ENCODE measurements around the gene TSC22D1. TPM values are rescaled to one million over a fixed set of nuclear protein-coding genes. Genes with fewer than 3 reads are reported as not detected.
"Not testable (repeated sequence)": the region's sequence is repeated elsewhere in the genome, so short reads cannot be mapped to it uniquely, and the experiment has no call there.

Gene TSC22D1
- total RNA-seq, 1 donor from 2014 or later: 195 TPM

DNA sequence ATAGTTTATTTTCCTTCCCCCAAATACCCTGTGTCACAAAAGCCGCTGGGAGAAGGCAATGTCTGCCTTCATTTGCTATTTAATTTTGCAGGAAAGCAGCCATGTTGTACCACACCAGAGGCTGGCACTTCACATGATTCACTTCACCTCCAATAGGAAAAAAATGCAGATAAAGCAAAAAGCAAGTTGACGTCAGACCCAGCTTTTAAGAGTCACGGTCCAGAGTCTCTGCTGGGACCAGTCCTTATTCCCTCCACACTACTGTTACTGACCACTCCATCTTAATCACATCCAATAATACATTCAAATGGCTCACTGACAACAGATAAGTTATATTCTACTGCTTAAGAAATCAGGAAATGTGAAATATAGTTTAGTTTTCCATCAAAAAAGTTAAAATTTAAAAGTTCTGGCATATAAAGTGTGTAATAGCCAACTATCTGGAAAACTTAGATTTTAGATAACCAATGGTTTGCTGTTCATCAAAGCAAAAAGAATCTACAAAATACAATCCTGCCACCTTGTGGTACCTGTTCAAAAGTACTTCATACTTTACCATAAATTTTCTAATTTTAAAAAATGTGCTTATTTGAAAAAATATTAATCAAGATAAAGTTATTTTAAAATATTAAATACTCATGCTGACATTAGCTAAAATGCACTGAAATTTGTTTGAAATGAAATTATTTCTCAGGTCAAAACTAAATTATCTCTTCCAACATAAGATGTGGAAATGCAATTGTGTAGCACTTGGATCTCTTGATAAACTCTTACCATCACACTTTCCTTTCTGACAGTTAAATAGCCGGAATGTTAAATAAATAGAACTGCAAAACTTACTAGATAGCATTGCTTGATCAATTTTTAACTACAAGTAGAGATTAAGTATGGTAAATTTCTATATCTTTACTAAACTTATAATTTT, 105.2 kb downstream of the TSC22D1 start:
- ATAC-seq (no peak), DNase-seq (ENCODE audit: missing footprints) (no peak)
- intact Hi-C loops (cut with DNase I): loop anchor here (2.0 kb wide), 1 partner anchor 566 kb away; no protein-coding TSS in a partner anchor

GRCh38 chr13:44468874-44469273, 107.3 kb downstream of the TSC22D1 start:
- intact Hi-C loops (cut with DNase I): no loop called here
- ATAC-seq (no peak), DNase-seq (ENCODE audit: missing footprints) (no peak)

DNA sequence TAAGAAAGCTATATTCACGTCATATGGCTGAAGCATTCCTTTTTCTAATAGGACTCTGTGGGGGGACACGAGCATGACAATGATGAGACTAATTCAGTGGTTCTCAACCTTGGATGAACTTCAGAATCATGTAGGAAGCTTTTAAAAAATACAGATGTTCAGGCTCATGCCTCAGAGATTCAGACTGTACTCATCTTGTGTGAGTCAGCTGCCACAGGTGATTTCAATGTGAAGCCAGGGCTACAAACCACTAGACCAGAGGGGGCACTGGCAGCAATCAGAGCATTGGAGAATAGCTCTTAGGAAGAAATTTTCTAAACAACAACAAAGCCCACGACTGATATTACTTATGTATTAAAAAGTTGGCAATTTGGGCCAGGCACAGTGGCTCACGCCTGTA, 110.8 kb downstream of the TSC22D1 start:
- intact Hi-C loops (cut with DNase I): no loop called here
- ATAC-seq (no peak), DNase-seq (ENCODE audit: missing footprints) (no peak)

- intact Hi-C loops (cut with DNase I): no loop called here
- DNase-seq (ENCODE audit: missing footprints): no peak
- no peak for ATAC-seq
Measured at GRCh38 chr13:44464471-44464870, 111.7 kb downstream of the TSC22D1 start.

GRCh38 chr13:44463759-44464158, 112.4 kb downstream of the TSC22D1 start:
- intact Hi-C loops (cut with DNase I): no loop called here
- DNase-seq (ENCODE audit: missing footprints): no peak
- ATAC-seq: no peak

- DNase-seq (ENCODE audit: missing footprints) (no peak), ATAC-seq (no peak)
- intact Hi-C loops (cut with DNase I): no loop called here
Measured at GRCh38 chr13:44459674-44460073, 116.5 kb downstream of the TSC22D1 start.

- ATAC-seq: no peak
- intact Hi-C loops (cut with DNase I): no loop called here
Measured at GRCh38 chr13:44458313-44458975, 117.7 kb downstream of the TSC22D1 start.

DNA sequence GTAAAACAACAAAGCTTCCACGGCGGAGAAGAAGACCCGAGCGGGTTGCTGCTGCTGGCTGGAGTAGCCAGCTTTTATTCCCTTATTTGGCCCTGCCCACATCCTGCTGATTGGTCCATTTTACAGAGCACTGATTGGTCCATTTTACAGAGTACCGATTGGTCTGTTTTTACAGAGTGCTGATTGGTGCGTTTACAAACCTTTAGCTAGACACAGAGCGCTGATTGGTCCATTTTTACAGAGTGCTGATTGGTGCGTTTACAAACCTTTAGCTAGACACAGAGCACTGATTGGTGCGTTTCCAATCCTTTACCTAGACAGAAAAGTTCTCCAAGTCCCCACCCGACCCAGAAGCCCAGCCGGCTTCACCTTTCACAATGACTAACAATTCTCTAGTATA, 119.9 kb downstream of the TSC22D1 start:
- ATAC-seq; intact Hi-C loops (cut with DNase I); DNase-seq (ENCODE audit: missing footprints): not testable (repeated sequence)

More at GRCh38 chr13:44458313-44458975, 117.7 kb downstream of the TSC22D1 start:
- no peak for DNase-seq (ENCODE audit: missing footprints)

DNA sequence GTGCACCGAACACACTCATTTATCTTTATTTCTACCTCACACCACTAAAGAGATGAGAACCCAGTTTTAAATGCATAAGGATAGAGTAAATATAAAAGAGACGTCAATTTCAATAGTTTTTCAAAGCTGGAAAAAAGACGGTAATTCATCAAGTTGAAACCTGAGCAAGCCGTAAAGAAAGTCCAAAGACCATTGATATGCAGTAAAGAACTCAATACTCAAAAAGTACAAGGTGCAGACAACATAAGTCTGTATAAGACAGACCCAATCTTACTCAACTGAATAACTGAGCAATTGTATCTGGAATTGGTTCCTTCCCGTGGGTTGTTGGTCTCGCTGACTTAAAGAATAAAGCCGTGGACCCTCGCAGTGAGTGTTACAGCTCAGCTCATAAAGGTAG, 120.4 kb downstream of the TSC22D1 start:
- intact Hi-C loops (cut with DNase I): no loop called here
- ATAC-seq: no peak
- no peak for DNase-seq (ENCODE audit: missing footprints)

DNA sequence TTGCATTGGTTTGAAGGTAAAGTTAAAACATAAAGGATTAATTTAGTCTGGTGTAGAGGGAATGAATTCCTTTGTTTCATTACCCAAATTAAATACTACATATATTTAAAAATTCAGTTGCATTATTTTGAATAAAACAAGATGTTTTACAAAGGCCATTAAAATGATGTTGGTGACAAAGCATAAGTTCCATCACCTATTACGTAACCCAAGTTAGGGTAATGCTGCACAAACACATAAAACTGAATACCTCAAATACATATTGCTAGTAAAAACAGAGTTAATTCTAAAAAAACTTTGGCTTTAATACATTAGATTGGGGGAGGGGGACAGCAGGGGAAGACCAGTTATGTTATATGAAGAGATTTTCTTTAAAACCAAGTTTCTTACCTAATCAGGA, 122.2 kb downstream of the TSC22D1 start:
- ATAC-seq: no peak
- intact Hi-C loops (cut with DNase I): no loop called here

GRCh38 chr13:44453069-44453468, 123.1 kb downstream of the TSC22D1 start:
- ATAC-seq: no peak
- intact Hi-C loops (cut with DNase I): no loop called here
- DNase-seq (ENCODE audit: missing footprints): no peak

More for the DNA sequence above, 122.2 kb downstream of the TSC22D1 start:
- DNase-seq (ENCODE audit: missing footprints): no peak

- no peak for ATAC-seq
- intact Hi-C loops (cut with DNase I): no loop called here
- DNase-seq (ENCODE audit: missing footprints): no peak
Measured at GRCh38 chr13:44452418-44452817, 123.7 kb downstream of the TSC22D1 start.

DNA sequence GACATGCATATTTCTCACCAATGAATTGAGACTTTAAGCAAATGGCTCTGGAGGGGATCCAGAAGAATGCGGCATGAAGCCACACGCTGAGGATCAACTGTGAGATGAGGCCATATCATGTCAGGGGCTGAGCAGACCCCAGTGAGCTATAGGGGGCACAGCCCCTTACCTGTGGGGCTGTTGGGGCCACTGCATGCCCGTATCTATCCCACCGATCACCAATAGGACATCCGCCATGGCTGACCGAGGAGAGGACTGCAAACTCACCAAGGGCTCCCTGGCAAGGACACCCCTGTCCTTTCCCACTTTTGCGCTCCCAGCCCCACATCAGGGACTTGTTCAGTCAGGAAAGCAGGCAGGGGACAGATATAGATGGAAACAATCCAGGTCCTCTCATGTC, 124.5 kb downstream of the TSC22D1 start:
- no peak for DNase-seq (ENCODE audit: missing footprints)
- intact Hi-C loops (cut with DNase I): no loop called here
- no peak for ATAC-seq

GRCh38 chr13:44451126-44451525, 125.0 kb downstream of the TSC22D1 start:
- intact Hi-C loops (cut with DNase I): no loop called here
- ATAC-seq (no peak), DNase-seq (ENCODE audit: missing footprints) (no peak)

GRCh38 chr13:44449999-44450821, 125.9 kb downstream of the TSC22D1 start:
- DNase-seq (ENCODE audit: missing footprints): no peak
- intact Hi-C loops (cut with DNase I): no loop called here
- no peak for ATAC-seq

DNA sequence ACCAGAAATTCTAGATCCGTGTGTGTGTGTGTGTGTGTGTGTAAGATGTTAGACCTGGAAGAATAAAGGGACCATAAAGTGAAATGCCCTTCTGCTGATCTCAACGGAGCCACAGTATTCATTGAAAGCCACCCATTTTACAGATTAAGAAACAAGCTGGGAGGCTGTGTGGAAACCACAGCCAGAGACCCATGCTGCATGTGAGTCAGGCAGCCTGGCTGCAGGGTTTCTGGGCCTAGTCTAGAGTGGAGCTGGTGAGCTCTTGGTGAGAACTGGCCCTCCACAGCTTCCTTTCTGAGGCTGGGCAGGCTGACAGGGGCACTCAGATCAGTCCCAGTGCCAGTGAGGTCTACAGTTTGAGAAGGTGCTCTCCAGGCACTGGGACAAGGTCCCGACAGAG, 127.3 kb downstream of the TSC22D1 start:
- no peak for ATAC-seq
- intact Hi-C loops (cut with DNase I): no loop called here
- no peak for DNase-seq (ENCODE audit: missing footprints)

DNA sequence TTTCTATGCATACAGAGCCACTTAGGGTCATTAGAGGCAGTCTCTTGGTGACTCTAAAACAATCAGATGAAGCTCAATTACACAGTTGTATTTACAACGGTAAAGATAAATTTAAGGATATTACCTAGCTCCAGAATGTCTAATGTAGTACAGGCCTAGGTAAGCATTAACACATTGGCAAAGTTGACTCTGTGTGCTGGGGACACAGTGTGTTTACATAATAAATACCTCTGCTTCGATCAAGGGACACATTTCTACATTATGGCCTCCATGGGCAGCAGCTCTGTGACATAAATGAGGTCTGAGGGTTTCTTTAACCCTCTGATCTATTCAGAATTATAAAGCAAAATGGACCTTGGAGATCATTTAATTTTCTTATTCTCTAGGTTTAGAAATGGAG, 127.8 kb downstream of the TSC22D1 start:
- intact Hi-C loops (cut with DNase I): no loop called here
- DNase-seq (ENCODE audit: missing footprints): no peak
- no peak for ATAC-seq

DNA sequence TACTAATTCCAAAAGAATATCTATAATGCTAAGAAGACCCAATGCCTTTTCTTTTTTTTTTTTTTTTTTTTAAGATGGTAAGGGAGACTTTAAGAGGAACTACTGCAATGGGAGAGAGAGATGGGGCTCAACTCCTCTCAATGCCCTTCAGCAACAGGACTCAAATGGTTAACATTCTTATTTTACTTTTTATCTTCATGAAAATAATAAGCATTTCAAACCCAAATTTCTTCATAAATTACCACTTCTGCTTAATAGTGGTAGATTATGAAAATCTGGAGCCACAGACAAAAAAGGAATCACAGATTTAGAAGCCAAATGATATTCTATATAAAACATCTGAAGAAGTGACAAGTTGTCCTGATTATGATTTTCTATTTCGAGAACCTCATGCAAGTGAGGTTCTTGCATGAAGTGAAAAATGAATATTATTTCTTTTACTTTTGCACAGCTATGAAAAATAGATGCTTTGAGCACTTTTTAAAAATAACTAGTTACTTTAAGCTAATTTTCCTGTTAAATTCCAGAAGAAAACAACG, 128.3 kb downstream of the TSC22D1 start:
- DNase-seq (ENCODE audit: missing footprints) (no peak), ATAC-seq (no peak)
- intact Hi-C loops (cut with DNase I): no loop called here

DNA sequence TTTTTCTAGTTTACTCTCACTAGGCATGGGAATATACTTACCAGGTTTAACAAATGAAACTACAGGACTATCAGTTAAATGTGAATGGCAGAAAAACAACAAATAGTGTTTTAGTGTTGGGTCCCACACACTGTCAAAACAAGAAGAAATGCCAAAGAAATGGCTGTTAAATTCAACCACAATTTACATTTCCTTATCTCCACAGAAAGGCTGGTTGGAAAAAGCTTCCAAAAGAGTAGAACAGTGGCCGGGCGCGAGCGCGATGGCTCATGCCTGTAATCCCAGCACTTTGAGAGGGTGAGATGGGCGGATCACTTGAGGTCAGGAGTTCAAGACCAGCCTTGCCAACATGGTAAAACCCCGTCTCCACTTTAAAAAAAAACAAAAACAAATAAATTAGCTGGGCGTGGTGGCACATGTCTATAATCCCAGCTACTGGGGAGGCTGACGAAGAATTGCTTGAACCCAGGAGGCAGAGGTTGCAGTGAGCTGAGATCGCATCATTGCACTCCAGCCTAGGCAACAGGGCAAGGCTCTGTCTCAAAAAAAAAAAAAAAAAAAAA, 136.0 kb downstream of the TSC22D1 start:
- intact Hi-C loops (cut with DNase I): no loop called here
- no peak for ATAC-seq

More for the DNA sequence above, 136.0 kb downstream of the TSC22D1 start:
- no peak for DNase-seq (ENCODE audit: missing footprints)

Measured in Right ventricle myocardium inferior (tissue), 1 donor.